GM18520 (cell line): ENCODE measurements around the gene FGFR2.

Experiments
- ATAC-seq: cut with Tn5 transposase; IDR thresholded peaks from one replicate; pipeline ENCODE4 v1.9.1; 2021; ENCODE audit not compliant: unreplicated experiment

FGFR2 gene

DNA sequence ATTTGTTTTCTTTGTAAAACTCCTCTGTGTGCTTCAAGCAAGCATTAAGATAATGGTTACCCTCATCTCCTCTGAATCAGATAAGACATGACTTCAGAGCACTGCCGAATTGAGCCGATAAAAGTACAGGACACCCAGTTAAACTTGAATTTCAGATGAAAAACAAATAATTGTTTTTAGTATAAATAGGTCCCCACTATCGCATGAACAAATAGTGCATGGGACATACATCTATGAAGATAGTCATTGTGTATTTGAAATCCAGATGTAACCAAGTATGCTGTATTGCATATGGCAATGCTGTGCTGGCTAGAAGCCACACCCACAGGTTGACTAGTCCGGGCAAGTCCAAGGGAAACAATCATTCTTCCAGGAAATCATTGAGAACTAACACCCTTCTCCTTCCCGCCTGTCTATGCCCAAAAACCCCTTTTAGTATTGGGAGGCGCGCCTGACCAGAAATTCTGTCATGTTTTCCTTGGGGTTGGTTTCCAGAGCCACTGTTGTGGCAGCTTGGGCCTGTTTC is 12.6 kb upstream of the FGFR2 start:
- no peak for ATAC-seq

DNA sequence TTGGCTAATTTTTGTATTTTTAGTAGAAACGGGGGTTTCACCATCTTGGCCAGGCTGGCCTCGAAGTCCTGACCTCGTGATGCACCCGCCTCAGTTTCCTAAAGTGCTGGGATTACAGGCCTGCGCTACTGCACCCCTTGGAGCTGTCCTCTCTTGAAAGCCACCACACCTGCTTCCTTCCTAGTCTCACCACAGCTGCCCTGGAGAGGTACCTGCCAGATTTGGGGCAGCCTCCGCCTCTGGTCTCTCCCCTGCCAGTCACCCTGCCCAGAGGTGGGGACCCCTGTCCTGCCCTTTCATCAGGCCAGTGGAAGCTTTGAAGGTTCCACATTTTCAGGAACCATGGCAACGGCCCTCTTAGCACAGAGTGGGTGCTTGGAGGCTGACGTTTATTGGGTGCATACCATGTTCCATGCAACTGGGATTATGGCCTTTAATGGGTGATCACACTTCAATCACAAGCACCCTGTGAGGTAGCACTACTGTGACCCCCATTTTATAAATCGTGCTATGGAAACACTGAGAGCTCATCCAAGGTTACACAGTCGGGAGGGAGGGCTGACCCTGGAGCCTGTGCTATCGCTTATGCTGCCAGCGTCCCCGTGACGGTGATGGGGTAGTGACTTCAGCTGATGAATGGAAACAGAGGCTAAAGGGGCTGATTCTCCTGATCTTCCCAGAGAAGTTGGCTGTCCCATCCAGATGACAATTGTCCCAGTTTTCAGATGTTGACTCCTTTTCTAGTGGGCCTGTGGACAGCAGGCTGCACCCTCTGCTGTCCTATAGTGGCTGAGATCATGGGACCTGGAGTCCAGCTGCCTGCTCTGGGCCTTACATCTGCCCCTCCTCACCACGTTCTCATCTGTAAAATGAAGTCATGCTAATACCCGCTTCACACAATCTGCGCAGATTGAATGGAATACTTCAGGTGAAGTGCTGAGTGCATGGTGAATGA is 11.5 kb upstream of the FGFR2 start:
- no peak for ATAC-seq

DNA sequence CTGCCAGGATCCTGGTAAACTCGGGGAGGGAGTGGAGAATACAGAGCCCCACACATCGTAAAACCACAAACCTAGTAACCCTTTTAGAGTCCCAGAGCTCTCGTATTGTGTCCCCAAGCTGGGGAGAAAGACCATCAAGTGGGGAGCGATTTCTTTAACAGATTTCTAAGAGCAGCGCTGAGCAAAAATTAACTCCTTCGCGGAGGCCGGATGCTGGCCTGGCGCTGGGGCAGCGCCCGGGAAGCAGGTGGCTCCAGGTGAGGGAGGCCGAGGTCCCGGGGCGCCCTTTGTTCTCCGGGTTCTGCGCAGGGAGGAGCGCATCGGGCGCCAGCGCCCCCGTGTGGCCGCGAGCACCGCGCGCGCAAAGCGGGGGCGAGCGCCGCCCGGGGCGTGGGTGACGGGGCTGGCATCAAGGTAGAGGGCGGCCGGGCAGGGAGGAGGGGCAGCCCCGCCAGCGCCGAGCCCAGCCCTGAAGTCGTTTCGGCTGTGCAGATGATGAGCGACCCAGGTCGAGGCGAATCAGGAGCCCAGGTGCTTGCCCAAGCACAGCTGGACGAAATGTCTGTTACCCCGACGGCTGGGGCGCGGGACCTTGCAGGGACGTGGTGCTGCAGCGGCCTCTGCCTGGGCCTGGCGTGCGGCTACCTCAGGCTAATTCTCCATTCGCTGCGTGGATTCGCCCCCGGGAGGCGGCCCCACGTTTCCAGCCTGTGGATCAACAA is 10.4 kb upstream of the FGFR2 start:
- no peak for ATAC-seq

DNA sequence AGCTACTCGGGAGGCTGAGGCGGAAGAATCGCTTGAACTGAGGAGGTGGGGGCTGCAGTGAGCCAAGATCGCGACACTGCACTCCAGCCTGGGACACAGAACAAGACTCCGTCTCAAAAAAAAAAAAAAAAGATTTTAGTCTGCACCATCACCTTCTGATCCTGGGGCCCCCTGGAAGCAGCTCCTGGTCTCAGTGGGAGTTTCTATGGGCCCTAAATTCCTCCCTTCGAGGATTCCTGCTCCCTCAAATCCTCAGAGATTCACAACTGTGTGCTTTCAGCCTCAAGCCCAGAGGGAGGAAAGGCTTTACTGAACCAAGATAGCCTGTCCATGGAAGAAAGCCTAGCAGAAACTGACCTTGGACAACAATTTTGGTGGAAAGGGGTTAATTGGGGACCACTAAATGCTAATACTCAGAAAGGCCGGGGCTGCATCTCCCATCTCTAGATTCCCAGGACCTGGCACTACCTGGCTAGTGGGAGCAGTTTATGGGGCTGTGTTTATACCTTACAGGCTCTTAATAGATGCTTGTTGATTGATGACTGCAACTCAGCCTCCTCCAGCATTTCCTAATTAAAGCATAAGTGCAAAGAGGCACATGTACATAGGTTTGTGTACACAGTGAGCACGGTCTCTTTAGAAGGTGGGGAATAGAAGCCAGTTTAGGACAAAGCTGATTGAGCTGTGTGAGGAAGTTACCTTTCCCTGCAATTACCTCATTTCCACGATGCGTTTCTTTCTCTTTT is 9.2 kb upstream of the FGFR2 start:
- no peak for ATAC-seq

DNA sequence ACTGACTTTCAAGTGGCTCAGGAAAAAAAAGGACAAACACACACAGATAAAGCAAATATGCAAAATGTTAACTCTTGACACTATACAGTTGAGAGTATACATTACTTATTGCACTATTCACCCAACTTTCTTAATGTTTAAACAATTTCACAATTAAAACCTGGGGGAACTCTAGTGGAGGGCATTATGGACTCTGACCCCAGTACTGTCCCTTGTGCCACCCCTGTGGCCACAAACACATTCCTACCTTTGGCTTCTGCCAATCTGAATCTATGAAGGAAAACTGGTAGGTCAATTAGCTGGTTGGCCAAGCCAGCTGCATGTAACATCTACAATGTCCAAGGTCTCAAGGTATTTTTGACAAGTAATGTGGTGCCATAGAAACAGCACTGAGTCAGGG is 7.5 kb upstream of the FGFR2 start:
- no peak for ATAC-seq

DNA sequence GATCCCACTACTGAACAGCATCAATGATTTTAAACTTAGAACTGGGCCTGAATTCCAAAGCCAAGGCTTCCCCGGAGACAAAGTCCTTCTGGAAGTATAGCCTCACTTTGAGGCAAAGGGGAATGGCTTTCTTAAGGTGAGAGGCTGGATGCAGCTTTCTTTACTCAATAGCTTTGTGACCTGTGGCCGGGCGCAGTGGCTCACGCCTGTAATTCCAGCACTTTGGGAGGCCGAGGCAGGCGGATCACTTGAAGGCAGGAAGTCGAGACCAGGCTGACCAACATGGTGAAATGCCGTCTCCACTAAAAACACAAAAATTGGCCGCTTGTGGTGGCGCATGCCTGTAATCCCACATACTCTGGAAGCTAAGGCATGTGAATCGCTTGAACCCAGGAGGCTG is 3.2 kb upstream of the FGFR2 start:
- ATAC-seq = no peak

DNA sequence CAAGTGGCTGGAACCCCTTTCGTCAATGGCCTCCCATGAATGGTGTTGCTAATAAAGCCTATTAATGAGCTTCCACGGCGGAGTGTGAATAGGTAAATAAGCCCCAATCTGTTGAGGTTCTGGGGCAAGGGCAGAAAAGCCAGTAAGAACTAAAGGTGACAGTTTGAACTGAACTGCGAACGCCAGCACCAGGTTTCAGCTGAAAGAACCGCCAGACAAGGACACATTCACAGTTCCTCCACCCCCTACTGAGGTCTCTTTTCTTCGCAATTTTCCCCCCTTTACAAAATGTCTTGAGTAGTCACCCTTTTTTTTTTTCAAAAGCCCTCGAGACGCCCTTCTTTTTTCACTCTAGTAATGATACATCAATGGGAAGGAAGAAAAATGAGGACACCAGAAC is 2.4 kb upstream of the FGFR2 start:
- no peak for ATAC-seq

DNA sequence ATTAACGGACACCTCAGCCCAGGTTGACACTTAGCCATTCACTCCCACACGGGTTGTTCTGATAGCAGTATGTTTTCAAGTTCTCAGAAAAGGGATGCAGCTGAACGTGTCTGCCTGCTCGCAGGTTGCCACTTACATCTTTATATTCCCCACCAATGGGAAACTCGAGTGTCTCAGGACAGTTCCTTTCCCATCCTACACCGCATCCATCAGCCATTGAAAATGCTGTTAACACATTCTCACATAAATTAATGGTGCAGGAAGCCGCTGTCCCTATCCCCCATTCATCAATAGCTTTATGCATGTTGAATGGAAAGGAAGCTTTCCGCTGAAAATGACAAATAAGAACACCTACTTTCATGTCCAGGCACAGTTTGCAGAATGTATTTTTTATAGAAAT is 1.7 kb upstream of the FGFR2 start:
- ATAC-seq = no peak

DNA sequence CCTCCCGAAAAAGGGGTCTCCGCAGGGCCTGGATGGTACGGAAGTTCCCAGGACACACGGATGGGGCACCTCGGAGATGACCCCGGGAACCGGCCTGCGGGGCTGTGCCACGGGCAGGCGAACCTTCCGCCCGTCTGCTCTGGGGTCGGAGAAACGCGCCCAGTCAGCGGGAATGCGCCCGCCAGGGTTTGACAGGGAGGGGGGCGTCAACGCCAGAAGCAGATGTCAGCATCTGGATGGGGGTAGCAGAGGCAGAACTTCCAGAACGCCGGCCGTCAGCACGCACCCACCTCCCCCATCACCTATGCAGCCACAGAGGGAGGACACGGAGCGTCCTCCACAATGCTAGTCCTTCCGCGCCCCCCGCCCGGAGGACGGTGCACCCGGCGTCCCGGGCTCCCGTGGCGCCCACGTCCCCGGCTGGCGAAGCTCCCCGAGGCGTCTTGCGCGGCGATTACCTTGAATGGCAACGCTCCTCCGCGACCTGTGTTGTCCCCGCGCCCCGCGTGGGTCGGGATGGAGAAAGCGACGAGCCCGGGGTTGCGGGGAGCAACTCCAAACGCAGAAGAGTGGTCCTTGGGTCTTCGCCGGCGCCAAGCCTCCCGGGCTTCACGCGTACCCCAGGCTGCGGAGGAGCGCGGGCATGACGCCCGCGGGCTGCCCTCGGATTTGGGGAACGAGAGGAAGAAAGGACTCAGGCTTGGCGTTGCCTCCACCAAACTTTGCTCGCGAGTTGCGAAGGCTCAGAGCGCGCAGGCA is 561 bp downstream of the FGFR2 start:
- ATAC-seq = no peak

DNA sequence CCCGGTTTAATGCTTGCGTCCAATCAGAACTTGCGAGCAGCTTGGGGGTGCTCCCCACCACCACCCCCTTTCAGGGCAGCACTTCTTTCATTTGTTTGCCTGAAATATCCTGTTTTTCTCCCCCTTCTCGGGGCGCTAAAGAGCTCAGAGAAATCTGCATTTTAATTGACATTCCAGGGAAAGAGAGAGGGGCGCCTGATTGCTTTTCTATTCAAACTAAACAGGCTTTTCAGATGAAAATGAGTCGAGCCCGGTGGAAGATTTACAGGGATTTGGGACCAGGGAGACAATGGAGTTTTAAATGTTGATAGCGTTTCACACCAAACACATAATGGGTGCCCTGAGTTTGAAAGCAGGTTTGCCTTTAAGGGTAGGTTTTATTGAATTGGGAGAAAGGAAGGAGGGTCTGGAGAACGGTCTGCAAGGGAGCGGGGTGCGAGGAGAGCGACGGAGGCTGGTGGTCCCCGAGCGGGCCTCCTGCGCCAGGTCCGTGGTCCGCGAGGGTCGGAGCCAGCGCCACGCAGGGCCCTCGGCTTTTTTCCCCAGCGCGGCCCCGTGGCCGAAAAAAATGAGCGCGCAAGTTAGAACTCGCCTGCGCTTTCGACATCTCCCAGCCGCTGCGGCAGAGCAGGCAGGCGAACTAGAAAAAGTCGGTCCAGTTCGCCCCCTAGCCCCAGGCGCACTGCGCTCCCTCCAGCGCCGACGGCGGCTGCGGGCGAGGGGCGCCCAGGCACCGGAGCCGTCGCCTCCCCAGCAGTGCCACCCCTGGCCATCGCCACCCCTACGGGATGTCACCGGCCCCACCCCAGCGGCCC is 1.3 kb downstream of the FGFR2 start:
- no peak for ATAC-seq

DNA sequence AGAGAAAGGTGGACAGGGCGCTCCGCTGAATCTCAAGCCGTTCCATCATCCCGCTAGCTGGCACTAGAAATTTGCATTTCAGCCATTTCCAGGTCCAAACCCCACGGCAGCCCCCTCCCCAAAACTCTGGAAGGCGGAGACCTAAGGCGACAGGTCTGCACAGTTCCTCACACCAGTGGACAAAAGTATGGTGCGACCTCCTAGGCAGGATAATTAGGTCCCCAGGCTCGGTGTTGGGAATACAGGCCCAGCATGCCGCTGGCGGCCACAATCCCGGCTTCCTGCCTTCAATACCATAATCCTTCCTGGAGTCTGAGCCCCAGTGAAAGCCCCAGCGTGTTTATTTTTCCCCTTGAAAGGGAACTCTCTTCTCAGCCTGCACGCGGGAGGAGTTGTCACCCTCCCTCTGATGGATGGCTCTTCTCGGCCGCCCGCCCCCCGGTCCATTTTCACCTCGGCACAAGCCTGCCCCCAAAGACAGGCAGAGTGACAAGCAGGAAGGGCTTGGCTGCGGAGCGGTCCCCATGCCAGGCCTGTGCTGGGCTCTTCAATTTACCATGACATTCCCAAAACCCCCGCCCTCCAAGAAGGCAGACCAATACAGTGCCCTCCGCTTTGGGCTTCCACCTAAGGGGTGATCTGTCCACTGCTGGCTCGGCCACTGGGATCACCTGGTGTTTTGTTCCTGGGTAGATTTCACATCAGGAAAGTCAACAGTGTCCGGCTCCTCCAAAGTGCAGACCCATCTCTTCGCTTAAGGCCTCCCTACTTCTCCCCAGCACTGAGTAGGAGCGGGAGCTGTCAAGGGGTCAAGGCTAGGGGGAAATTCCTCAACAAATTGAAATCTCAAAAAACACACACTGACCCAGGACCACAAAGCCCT is 2.2 kb downstream of the FGFR2 start:
- ATAC-seq = no peak

DNA sequence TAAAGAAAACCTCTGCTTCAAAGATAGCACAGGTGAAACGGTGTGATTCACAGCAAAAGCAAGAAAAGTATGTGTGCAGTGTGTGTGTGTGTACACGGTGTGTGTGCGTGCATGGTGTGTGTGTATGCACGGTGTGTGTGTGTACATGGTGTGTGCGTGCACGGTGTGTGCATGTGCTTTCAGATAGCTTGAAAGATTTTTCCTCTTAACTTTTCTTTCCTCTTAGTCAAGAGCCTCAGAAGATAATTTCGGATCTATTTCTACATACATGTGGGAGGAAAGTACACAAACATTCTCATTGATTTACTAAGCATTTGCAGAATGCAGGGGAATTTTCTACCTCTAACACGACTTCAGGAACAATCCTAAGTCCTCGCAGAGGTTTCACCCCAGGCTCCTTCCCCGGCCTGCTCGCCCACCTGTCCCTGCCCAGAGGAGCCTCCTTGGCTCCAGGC is 2.9 kb downstream of the FGFR2 start:
- no peak for ATAC-seq

DNA sequence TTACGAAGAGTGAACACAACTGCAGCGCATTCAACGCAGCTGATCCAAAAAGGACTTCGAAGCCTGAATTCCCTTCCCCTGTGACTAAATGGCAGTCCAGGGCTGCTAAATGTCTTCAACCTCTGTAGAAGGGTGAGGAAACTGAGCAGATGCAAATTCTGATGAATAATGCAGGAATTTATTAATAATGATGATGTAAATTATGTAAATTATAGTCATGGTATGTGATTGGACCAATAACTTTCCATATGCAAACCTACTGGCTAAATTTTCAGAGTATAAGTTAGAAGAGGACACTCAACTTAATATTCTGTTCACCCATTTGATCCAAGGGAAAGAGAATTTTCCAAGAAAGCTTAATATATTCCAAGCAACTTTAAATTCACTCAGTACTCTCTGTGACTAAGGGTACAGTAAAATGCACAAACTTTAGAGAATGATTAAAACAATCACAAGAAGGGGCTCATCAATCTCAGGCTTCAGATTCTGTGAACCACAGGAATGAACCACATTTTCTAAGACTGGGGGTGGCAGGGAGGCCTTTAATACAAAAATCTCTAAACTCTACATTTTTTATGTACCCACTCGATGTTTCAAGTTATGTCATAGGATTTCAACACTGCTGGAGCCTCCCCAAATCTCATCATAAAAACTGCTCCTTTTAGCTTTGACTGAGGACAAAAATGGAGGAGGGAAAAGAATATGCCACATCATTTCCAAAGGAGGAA is 3.5 kb downstream of the FGFR2 start:
- ATAC-seq = no peak

DNA sequence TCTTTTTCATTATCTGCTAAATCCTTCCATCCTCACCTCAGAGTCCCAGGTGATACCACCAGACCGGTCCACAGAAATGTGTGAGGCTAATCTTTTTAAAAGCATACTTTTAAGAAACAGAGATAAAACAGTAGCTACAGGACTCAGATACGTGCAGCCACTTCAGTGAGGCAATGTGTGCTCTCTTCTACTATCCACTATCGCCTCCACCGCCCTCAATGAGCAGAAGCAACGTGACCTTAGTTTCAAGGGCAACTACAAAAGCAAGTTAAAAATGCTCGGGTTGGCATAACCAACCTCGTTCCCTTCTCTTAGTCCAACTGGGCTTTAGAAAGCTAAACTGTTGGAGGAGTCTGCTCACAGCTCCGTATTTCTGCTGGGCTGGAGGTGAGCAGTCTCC is 4.2 kb downstream of the FGFR2 start:
- no peak for ATAC-seq

DNA sequence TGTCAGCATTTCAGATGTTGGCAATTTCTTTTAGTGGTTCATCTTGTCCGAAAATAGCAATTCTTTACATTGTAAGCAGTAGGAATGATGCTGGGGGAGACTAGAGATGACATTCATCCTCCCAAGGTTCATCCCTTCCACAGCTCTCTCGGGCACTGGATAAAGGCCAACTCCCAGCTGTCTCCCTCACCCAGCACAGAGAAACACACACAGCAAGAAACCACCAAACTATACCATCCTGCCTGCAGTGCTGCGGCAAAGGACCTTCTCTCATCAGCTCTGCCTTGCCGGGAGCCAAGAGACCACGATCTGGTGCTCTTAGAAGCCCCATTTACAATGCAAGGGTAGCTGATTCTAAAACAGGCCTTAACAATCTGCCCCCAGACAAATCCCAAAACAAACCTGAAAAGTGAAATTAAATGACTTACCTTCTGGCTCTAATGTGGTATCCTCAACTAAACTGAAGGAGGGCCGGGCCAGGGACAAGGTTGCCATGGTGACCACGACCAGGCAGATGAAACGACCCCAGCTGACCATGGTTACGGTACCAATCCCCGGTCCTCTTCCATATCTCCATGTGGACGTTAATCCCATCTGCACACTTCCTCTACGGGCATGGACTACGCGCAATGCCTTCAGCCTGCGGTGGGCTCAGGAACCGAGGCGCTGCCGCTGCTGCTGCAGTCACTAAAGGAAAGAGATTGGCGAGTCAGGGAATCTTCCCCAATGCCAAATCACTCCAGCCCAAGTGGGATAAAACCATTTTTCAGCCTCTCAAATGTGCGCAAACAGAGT is 4.8 kb downstream of the FGFR2 start:
- ATAC-seq = no peak

DNA sequence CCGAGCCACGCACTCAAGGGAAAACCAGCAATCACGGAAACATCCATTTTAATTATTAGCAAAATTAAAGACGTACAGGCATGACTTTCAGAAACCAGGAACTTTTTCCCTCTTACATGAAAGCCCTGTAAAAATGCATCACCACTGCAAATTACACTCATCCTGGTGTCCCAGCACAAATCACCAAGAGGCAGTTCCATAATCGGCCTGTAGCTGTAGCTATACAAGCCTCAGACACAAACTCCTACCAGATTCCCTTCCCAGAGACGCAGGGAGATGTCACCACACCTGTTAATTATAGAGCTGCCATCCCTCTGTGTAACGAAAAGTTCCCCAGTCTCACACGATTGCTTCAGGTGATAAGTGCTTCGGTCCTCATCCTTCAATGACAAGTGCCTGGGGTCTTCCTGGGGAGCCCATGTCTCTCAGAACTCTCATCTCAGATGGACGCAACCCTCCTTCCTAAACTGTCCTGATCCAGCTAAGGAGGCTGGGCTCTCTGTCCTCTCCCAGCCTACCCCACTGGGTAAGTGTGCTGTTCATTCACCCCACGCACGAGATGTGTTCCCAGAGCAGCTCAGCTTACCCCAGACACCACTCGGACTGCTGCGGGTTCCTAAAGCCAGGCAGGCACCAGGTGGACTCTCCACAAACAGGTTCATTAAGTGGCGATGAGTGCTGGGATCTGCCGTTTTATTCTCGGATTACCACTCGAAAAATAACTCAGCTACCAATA is 5.9 kb downstream of the FGFR2 start:
- ATAC-seq = no peak

DNA sequence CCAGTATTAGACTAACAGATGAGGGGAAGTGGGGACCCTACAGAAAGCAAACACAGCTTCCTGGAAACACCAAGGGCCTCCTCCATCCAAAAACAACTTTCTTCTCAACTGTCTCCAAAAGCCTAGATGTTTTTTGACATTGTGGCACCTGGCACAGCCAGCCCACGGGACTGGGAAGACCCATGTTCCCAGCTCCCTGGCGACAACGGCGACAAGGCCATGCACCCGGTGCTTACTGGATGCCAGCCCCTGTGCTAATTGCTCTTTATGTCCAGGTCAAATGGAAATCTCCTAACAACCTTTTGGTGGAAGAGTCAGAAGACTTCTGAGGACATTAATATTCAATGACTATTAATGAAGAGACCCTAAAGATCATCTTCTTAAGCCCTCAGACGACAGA is 7.1 kb downstream of the FGFR2 start:
- ATAC-seq = no peak
